Esophagus squamous epithelium (tissue), 4 donors: ENCODE measurements around the gene CDKN2A.

ENCODE experiments used
- CTCF ChIP-seq, 6 experiments: fragments of 450-650 bp in 4 of 6; fragments of 200-600 bp in 2 of 6; sonication (generic) in 2 of 6; IDR thresholded peaks; one replicate each; pipeline ENCODE4 v1.5.1; 2016 to 2019; ENCODE audit warnings: antibody characterized with exemption in 6 of 6, mild to moderate bottlenecking in 4 of 6, moderate library complexity in 4 of 6
- POLR2A ChIP-seq, 4 donors: fragments of 450-650 bp; IDR thresholded peaks; one replicate each; pipeline ENCODE4 v1.6.1; 2017; ENCODE audit warnings: antibody characterized with exemption in 4 of 4, mild to moderate bottlenecking in 4 of 4, moderate library complexity in 3 of 4

- TF ChIP-seq CTCF (IDR thresholded peaks at IDR 0.05) (no peak), POLR2A (IDR thresholded peaks at IDR 0.05) (no peak)
Observed at GRCh38 chr9:22026696-22027095, 32.5 kb upstream of the CDKN2A start.
